ENCODE results near the gene MARS1.
A peak's percentile ranks its signal among the peaks of the same experiment; 100 is the strongest.

The MARS1 gene

GRCh38 chr12:57451233-57451778, 36.6 kb upstream of the MARS1 start:
- Histone ChIP-seq H3K27me3 (ENCODE audit: low read depth, low read length) (no peaks in the 10 kb centered on the region), H3K27ac (ENCODE audit: low read length) (no peak overlapping the region), H3K4me3 (ENCODE audit: low read depth in 1 of 2, low read length in 2 of 2) (no peak overlapping the region), H3K36me3 (ENCODE audit: control insufficient read depth in 1 of 2, insufficient read depth in 2 of 2, low read length in 2 of 2) (no peaks in the 10 kb centered on the region), H3K9me3 (ENCODE audit: control insufficient read depth in 1 of 2, low read length in 2 of 2) (no peaks in the 10 kb centered on the region), H3K4me1 (ENCODE audit: control insufficient read depth in 1 of 2, insufficient read depth in 2 of 2, low read length in 2 of 2) (peaks cover 0 to 4% of the 10 kb centered on the region in 2 donors)

GRCh38 chr12:57452181-57452936, 35.5 kb upstream of the MARS1 start:
- Histone ChIP-seq H3K4me1 (ENCODE audit: control insufficient read depth in 1 of 2, insufficient read depth in 2 of 2, low read length in 2 of 2) (peaks cover 0 to 4% of the 10 kb centered on the region in 2 donors), H3K27me3 (ENCODE audit: low read depth, low read length) (no peaks in the 10 kb centered on the region), H3K9me3 (ENCODE audit: control insufficient read depth in 1 of 2, low read length in 2 of 2) (no peaks in the 10 kb centered on the region), H3K4me3 (ENCODE audit: low read depth in 1 of 2, low read length in 2 of 2) (no peak overlapping the region), H3K36me3 (ENCODE audit: control insufficient read depth in 1 of 2, insufficient read depth in 2 of 2, low read length in 2 of 2) (no peaks in the 10 kb centered on the region), H3K27ac (ENCODE audit: low read length) (no peak overlapping the region)

- no peak overlapping the region for H3K4me3 ChIP-seq (ENCODE audit: low read depth in 1 of 2, low read length in 2 of 2)
- no peak overlapping the region for H3K27ac ChIP-seq (ENCODE audit: low read length)
- no peaks in the 10 kb centered on the region for H3K36me3 ChIP-seq (ENCODE audit: control insufficient read depth in 1 of 2, insufficient read depth in 2 of 2, low read length in 2 of 2)
- no peaks in the 10 kb centered on the region for H3K9me3 ChIP-seq (ENCODE audit: control insufficient read depth in 1 of 2, low read length in 2 of 2)
- H3K27me3 ChIP-seq (ENCODE audit: low read depth, low read length) = no peaks in the 10 kb centered on the region
- peaks cover 0 to 4% of the 10 kb centered on the region in 2 donors for H3K4me1 ChIP-seq (ENCODE audit: control insufficient read depth in 1 of 2, insufficient read depth in 2 of 2, low read length in 2 of 2)
These were observed 34.8 kb upstream of the MARS1 start for GRCh38 chr12:57452937-57453509.

- H3K27ac ChIP-seq (ENCODE audit: low read length) = no peak overlapping the region
- no peak overlapping the region for H3K4me3 ChIP-seq (ENCODE audit: low read depth in 1 of 2, low read length in 2 of 2)
- H3K9me3 ChIP-seq (ENCODE audit: control insufficient read depth in 1 of 2, low read length in 2 of 2) = no peaks in the 10 kb centered on the region
- H3K36me3 ChIP-seq (ENCODE audit: control insufficient read depth in 1 of 2, insufficient read depth in 2 of 2, low read length in 2 of 2) = no peaks in the 10 kb centered on the region
- no peaks in the 10 kb centered on the region for H3K27me3 ChIP-seq (ENCODE audit: low read depth, low read length)
- H3K4me1 ChIP-seq (ENCODE audit: control insufficient read depth in 1 of 2, insufficient read depth in 2 of 2, low read length in 2 of 2) = peaks cover 0 to 10% of the 10 kb centered on the region in 2 donors
These were observed 33.7 kb upstream of the MARS1 start for GRCh38 chr12:57454213-57454565.

GRCh38 chr12:57454566-57455373, 33.1 kb upstream of the MARS1 start, which contains the start of gene INHBE:
Gene INHBE, plus strand, starts transcription at chr12:57455307. Its CDS starts 230 bp downstream, at chr12:57455537.
- Histone ChIP-seq H3K36me3 (ENCODE audit: control insufficient read depth in 1 of 2, insufficient read depth in 2 of 2, low read length in 2 of 2) (no peaks in the 10 kb centered on the region), H3K4me1 (ENCODE audit: control insufficient read depth in 1 of 2, insufficient read depth in 2 of 2, low read length in 2 of 2) (peaks cover 0 to 10% of the 10 kb centered on the region in 2 donors), H3K4me3 (ENCODE audit: low read depth in 1 of 2, low read length in 2 of 2) (no peak within 1 kb of the TSS), H3K27ac (ENCODE audit: low read length) (no peak within 1 kb of the TSS), H3K27me3 (ENCODE audit: low read depth, low read length) (no peaks in the 10 kb centered on the region), H3K9me3 (ENCODE audit: control insufficient read depth in 1 of 2, low read length in 2 of 2) (no peaks in the 10 kb centered on the region)

GRCh38 chr12:57455374-57456144, 32.3 kb upstream of the MARS1 start:
- no peaks in the 10 kb centered on the region for H3K36me3 ChIP-seq (ENCODE audit: control insufficient read depth in 1 of 2, insufficient read depth in 2 of 2, low read length in 2 of 2)
- H3K27ac ChIP-seq (ENCODE audit: low read length) = no peak overlapping the region
- H3K27me3 ChIP-seq (ENCODE audit: low read depth, low read length) = no peaks in the 10 kb centered on the region
- H3K4me1 ChIP-seq (ENCODE audit: control insufficient read depth in 1 of 2, insufficient read depth in 2 of 2, low read length in 2 of 2) = peaks cover 0 to 17% of the 10 kb centered on the region in 2 donors
- no peak overlapping the region for H3K4me3 ChIP-seq (ENCODE audit: low read depth in 1 of 2, low read length in 2 of 2)
- no peaks in the 10 kb centered on the region for H3K9me3 ChIP-seq (ENCODE audit: control insufficient read depth in 1 of 2, low read length in 2 of 2)

- no peak overlapping the region for H3K4me3 ChIP-seq (ENCODE audit: low read depth in 1 of 2, low read length in 2 of 2)
- peaks cover 5% of the 10 kb centered on the region for H3K27me3 ChIP-seq (ENCODE audit: low read depth, low read length)
- H3K36me3 ChIP-seq (ENCODE audit: control insufficient read depth in 1 of 2, insufficient read depth in 2 of 2, low read length in 2 of 2) = no peaks in the 10 kb centered on the region
- no peak overlapping the region for H3K27ac ChIP-seq (ENCODE audit: low read length)
- H3K4me1 ChIP-seq (ENCODE audit: control insufficient read depth in 1 of 2, insufficient read depth in 2 of 2, low read length in 2 of 2) = peaks cover 3 to 23% of the 10 kb centered on the region in 2 donors
- no peaks in the 10 kb centered on the region for H3K9me3 ChIP-seq (ENCODE audit: control insufficient read depth in 1 of 2, low read length in 2 of 2)
These were observed 31.6 kb upstream of the MARS1 start for GRCh38 chr12:57456145-57456700.

GRCh38 chr12:57456737-57457490, 31.0 kb upstream of the MARS1 start:
- Histone ChIP-seq H3K9me3 (ENCODE audit: control insufficient read depth in 1 of 2, low read length in 2 of 2) (no peaks in the 10 kb centered on the region), H3K27ac (ENCODE audit: low read length) (no peak overlapping the region), H3K27me3 (ENCODE audit: low read depth, low read length) (peaks cover 8% of the 10 kb centered on the region), H3K4me3 (ENCODE audit: low read depth in 1 of 2, low read length in 2 of 2) (no peak overlapping the region), H3K36me3 (ENCODE audit: control insufficient read depth in 1 of 2, insufficient read depth in 2 of 2, low read length in 2 of 2) (no peaks in the 10 kb centered on the region), H3K4me1 (ENCODE audit: control insufficient read depth in 1 of 2, insufficient read depth in 2 of 2, low read length in 2 of 2) (peaks cover 3 to 26% of the 10 kb centered on the region in 2 donors)

GRCh38 chr12:57458665-57459054, 29.2 kb upstream of the MARS1 start:
- Histone ChIP-seq H3K9me3 (ENCODE audit: control insufficient read depth in 1 of 2, low read length in 2 of 2) (no peaks in the 10 kb centered on the region), H3K27me3 (ENCODE audit: low read depth, low read length) (peaks cover 8% of the 10 kb centered on the region), H3K36me3 (ENCODE audit: control insufficient read depth in 1 of 2, insufficient read depth in 2 of 2, low read length in 2 of 2) (no peaks in the 10 kb centered on the region), H3K4me3 (ENCODE audit: low read depth in 1 of 2, low read length in 2 of 2) (peak overlapping the region; percentile 91 to 93), H3K27ac (ENCODE audit: low read length) (peak overlapping the region; percentile 74), H3K4me1 (ENCODE audit: control insufficient read depth in 1 of 2, insufficient read depth in 2 of 2, low read length in 2 of 2) (peaks cover 3 to 28% of the 10 kb centered on the region in 2 donors)
